ENCODE results near the gene ADGRF3. TPM values are rescaled to one million over a fixed set of nuclear protein-coding genes. Genes with fewer than 3 reads are reported as not detected.
"Not testable (repeated sequence)": the region's sequence is repeated elsewhere in the genome, so short reads cannot be mapped to it uniquely, and the experiment has no call there.

ADGRF3 gene
- total RNA-seq, 4 donors from 2014 or later = 4.1 TPM; not detected in 3

DNA sequence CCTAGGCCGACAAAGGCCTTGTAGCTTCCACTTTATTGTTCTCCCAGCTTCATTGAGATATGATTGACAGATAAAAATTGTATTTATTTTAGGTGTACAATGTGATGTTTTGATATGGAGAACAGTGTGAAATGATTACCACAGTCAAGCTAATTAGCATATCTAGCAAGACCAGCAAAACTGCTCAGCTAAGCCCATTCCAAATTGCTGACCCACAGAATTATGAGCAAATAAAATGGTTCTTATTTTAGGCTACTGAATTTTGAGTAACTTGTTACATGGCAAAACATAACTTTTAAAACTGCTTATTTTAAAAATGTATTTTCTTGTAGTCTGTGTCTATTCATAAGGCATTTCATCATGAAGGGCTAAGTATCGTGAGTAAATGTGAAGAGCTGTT is 9.3 kb downstream of the ADGRF3 start:
- no peaks in the 10 kb centered on the region for H3K27me3 ChIP-seq
- no peaks in the 10 kb centered on the region for H3K9me3 ChIP-seq
- DNase-seq = no peak
- TF ChIP-seq POLR2A (IDR thresholded peaks at IDR 0.05) (no peak), CTCF (IDR thresholded peaks at IDR 0.05) (no peak)
- no peaks in the 10 kb centered on the region for H3K4me1 ChIP-seq
- H3K36me3 ChIP-seq = no peaks in the 10 kb centered on the region
- no peak overlapping the region for H3K27ac ChIP-seq
- H3K4me3 ChIP-seq = no peak overlapping the region

DNA sequence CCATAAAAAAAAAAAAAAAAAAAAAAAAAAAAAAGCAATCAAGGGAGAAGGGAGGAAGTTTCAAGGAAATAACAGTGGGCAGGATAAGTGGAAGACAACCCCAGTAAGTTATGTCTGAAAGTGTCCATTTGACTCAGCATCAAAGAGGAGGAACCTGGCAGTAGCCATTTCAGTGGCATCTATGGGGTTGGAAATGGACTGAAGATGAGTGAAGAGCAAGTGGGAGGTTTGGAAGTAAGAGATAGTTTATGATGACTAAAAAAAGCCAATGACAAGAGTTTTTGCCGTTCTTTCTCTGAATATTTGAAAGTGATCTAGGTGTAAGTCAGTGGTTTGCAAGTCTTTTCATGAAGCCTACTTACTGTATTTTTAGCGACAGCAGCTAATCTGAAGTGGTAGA is 9.9 kb downstream of the ADGRF3 start:
- Histone ChIP-seq H3K36me3 (no peaks in the 10 kb centered on the region), H3K4me1 (no peaks in the 10 kb centered on the region)

GRCh38 chr2:26335231-26335630 is 11.4 kb downstream of the ADGRF3 start:
- TF ChIP-seq POLR2A (IDR thresholded peaks at IDR 0.05) = no peak
- TF ChIP-seq CTCF (IDR thresholded peaks at IDR 0.05) = no peak
- Histone ChIP-seq H3K27me3 (no peaks in the 10 kb centered on the region), H3K9me3 (no peaks in the 10 kb centered on the region), H3K4me1 (no peaks in the 10 kb centered on the region), H3K4me3 (no peak overlapping the region), H3K36me3 (no peaks in the 10 kb centered on the region), H3K27ac (no peak overlapping the region)
- no peak for DNase-seq

More for the DNA sequence above, 9.9 kb downstream of the ADGRF3 start:
- Histone ChIP-seq H3K27ac (no peak overlapping the region), H3K27me3 (no peaks in the 10 kb centered on the region), H3K9me3 (no peaks in the 10 kb centered on the region), H3K4me3 (no peak overlapping the region)
- TF ChIP-seq CTCF (IDR thresholded peaks at IDR 0.05) (no peak), POLR2A (IDR thresholded peaks at IDR 0.05) (no peak)
- DNase-seq = no peak

GRCh38 chr2:26333293-26333692 is 13.3 kb downstream of the ADGRF3 start:
- H3K27me3 ChIP-seq = no peaks in the 10 kb centered on the region
- no peak overlapping the region for H3K4me3 ChIP-seq
- DNase-seq = no peak
- no peaks in the 10 kb centered on the region for H3K36me3 ChIP-seq
- no peaks in the 10 kb centered on the region for H3K9me3 ChIP-seq
- TF ChIP-seq POLR2A (IDR thresholded peaks at IDR 0.05) = no peak
- TF ChIP-seq CTCF (IDR thresholded peaks at IDR 0.05) = no peak
- no peak overlapping the region for H3K27ac ChIP-seq
- H3K4me1 ChIP-seq = no peaks in the 10 kb centered on the region

GRCh38 chr2:26331321-26331720 is 15.3 kb downstream of the ADGRF3 start:
- DNase-seq, H3K36me3 ChIP-seq, H3K27ac ChIP-seq, H3K9me3 ChIP-seq, H3K4me1 ChIP-seq, H3K4me3 ChIP-seq, H3K27me3 ChIP-seq: not testable (repeated sequence)

GRCh38 chr2:26330604-26331003 is 16.0 kb downstream of the ADGRF3 start:
- H3K9me3 ChIP-seq = no peaks in the 10 kb centered on the region
- no peak for TF ChIP-seq POLR2A (IDR thresholded peaks at IDR 0.05)
- TF ChIP-seq CTCF (IDR thresholded peaks at IDR 0.05) = no peak
- H3K27ac ChIP-seq = no peak overlapping the region
- no peak for DNase-seq
- no peaks in the 10 kb centered on the region for H3K4me1 ChIP-seq
- no peak overlapping the region for H3K4me3 ChIP-seq
- H3K27me3 ChIP-seq = no peaks in the 10 kb centered on the region
- H3K36me3 ChIP-seq = no peaks in the 10 kb centered on the region

Measured in Peyer's patch (tissue), 4 donors.